K562 (cell line): ENCODE data around the gene ELF3. TPM values are rescaled to one million over a fixed set of nuclear protein-coding genes. Genes with fewer than 3 reads are reported as not detected.
A peak's percentile ranks its signal among the peaks of the same experiment; 100 is the strongest.

Experiments
- ARID1B ChIP-seq: fragments of 450-650 bp; IDR thresholded peaks from 2 replicates; pipeline ENCODE4 v1.6.1; 2016; ENCODE audit warnings: antibody characterized with exemption, mild to moderate bottlenecking, inconsistent platforms
- CREM ChIP-seq: IDR thresholded peaks from 2 replicates; pipeline ENCODE4 v1.6.1; 2014; ENCODE audit warnings: antibody characterized with exemption, low read depth
- CTBP1 ChIP-seq: fragments of 450-650 bp; IDR thresholded peaks from 2 replicates; pipeline ENCODE4 v1.6.1; 2016; ENCODE audit warnings: borderline replicate concordance
- EHMT2 ChIP-seq: fragments of 450-650 bp; IDR thresholded peaks from 2 replicates; pipeline ENCODE4 v1.6.1; 2018; ENCODE audit warnings: antibody characterized with exemption
- FOS ChIP-seq: IDR thresholded peaks from 3 replicates; pipeline ENCODE4 v1.6.1; 2011; ENCODE audit not compliant: insufficient read length; ENCODE audit errors: extremely low read depth
- HDGF ChIP-seq: fragments of 450-650 bp; IDR thresholded peaks from 2 replicates; pipeline ENCODE4 v1.6.1; 2016
- HMGN3 ChIP-seq: IDR thresholded peaks from 2 replicates; pipeline ENCODE4 v1.6.1; 2011; ENCODE audit warnings: borderline replicate concordance, low read depth, mild to moderate bottlenecking, mixed read lengths, low read length; ENCODE audit not compliant: insufficient read length; ENCODE audit errors: extremely low read depth
- IRF2 ChIP-seq: sonication (generic); formaldehyde crosslinking; IDR thresholded peaks from 2 replicates; pipeline ENCODE4 v1.8.1; 2022; ENCODE audit warnings: mild to moderate bottlenecking, missing genetic modification reagents
- JUND ChIP-seq, 2 experiments: IDR thresholded peaks; 2 replicates in 1 of 2; 3 replicates in 1 of 2; pipeline ENCODE4 v1.6.1; 2011; ENCODE audit warnings: borderline replicate concordance in 2 of 2, low read depth in 2 of 2, low read length in 2 of 2, improper control_type of control experiment in 1 of 2, missing biosample characterization in 1 of 2, missing genetic modification characterization in 1 of 2, missing genetic modification reagents in 1 of 2
- KLF1 ChIP-seq: fragments of 450-650 bp; IDR thresholded peaks from 2 replicates; pipeline ENCODE4 v1.6.1; 2016; ENCODE audit warnings: missing genetic modification characterization, missing compliant biosample characterization
- MECOM ChIP-seq: fragments of 250-450 bp; sonication (Bioruptor Pico); IDR thresholded peaks from 2 replicates; pipeline ENCODE4 v1.8.0; 2022; ENCODE audit warnings: inconsistent platforms
- NFATC3 ChIP-seq: fragments of 450-650 bp; IDR thresholded peaks from 2 replicates; pipeline ENCODE4 v1.6.1; 2017; ENCODE audit warnings: mild to moderate bottlenecking
- PKNOX1 ChIP-seq: fragments of 450-650 bp; IDR thresholded peaks from 2 replicates; pipeline ENCODE4 v1.6.1; 2016
- RAD21 ChIP-seq, 2 experiments: fragments of 250-450 bp in 1 of 2; fragments of 450-650 bp in 1 of 2; sonication (Bioruptor Pico) in 1 of 2; formaldehyde crosslinking in 1 of 2; IDR thresholded peaks in 1 of 2; conservative IDR thresholded peaks in 1 of 2; 2 replicates each; pipeline versions ENCODE4 v1.4.0 to v1.8.0; 2020 to 2022; ENCODE audit warnings: mild to moderate bottlenecking in 2 of 2, moderate library complexity in 1 of 2
- RFX1 ChIP-seq: fragments of 450-650 bp; IDR thresholded peaks from 2 replicates; pipeline ENCODE4 v1.6.1; 2016; ENCODE audit warnings: mild to moderate bottlenecking, moderate library complexity
- RFX7 ChIP-seq: fragments of 250-450 bp; sonication (Bioruptor Pico); IDR thresholded peaks from 2 replicates; pipeline ENCODE4 v1.5.1; 2021; ENCODE audit warnings: mild to moderate bottlenecking
- SIN3A ChIP-seq, 2 experiments: fragments of 150-350 bp in 1 of 2; IDR thresholded peaks; 2 replicates each; pipeline ENCODE4 v1.6.1; 2011 to 2016; ENCODE audit warnings: borderline replicate concordance in 2 of 2, low read depth in 2 of 2, low read length in 2 of 2, mild to moderate bottlenecking in 2 of 2, moderate library complexity in 2 of 2; ENCODE audit not compliant: control insufficient read depth in 1 of 2
- TEAD1 ChIP-seq, 2 experiments: fragments of 450-650 bp in 1 of 2; sonication (generic) in 1 of 2; formaldehyde crosslinking; IDR thresholded peaks; 2 replicates each; pipeline versions ENCODE4 v1.4.0 to v1.8.0; 2020 to 2022; ENCODE audit warnings: mild to moderate bottlenecking in 2 of 2, missing genetic modification reagents in 1 of 2
- TRIM25 ChIP-seq: fragments of 450-650 bp; IDR thresholded peaks from 2 replicates; pipeline ENCODE4 v1.7.0; 2016; ENCODE audit warnings: borderline replicate concordance
- TSC22D4 ChIP-seq: fragments of 450-650 bp; IDR thresholded peaks from 2 replicates; pipeline ENCODE4 v1.6.1; 2016; ENCODE audit warnings: missing genetic modification characterization, missing biosample characterization, control low read depth
- WHSC1 ChIP-seq: IDR thresholded peaks from one replicate; pipeline ENCODE4 v1.6.1; 2012; ENCODE audit warnings: low read length, control low read depth, inconsistent platforms
- ZFP30 ChIP-seq: fragments of 250-450 bp; sonication (Bioruptor Pico); IDR thresholded peaks from 2 replicates; pipeline ENCODE4 v1.8.0; 2022; ENCODE audit warnings: moderate library complexity, mild to moderate bottlenecking, inconsistent platforms, borderline replicate concordance
- ZNF408 ChIP-seq: fragments of 250-450 bp; sonication (Bioruptor Pico); IDR thresholded peaks from 2 replicates; pipeline ENCODE4 v1.4.0; 2020; ENCODE audit warnings: low read depth, mild to moderate bottlenecking, moderate library complexity
- ZNF584 ChIP-seq: fragments of 200-800 bp; sonication (Bioruptor generic); IDR thresholded peaks from 2 replicates; pipeline ENCODE4 v1.6.1; 2016; ENCODE audit warnings: low read depth, mild to moderate bottlenecking, missing genetic modification characterization, missing compliant biosample characterization
- polyA plus RNA-seq, 8 experiments: library from polyadenylated mRNA; depleted of rRNA in 4 of 8; stranded (reverse) in 5 of 8; unstranded in 3 of 8; fragments of >200 nt; fragmentation: Nextera tagmentation in 2 of 8; fragmentation: Illumina TruSeq in 1 of 8; extraction: Ambion mirVana in 2 of 8; extraction: Trizol in 1 of 8; gene quantifications; 2 replicates each; pipeline versions ENCODE4 v1.2.1 to v1.2.3, GENCODE V29; 2011 to 2014; ENCODE audit warnings: inconsistent platforms in 1 of 8, missing spikeins in 1 of 8
- total RNA-seq, 7 experiments: library from RNA; depleted of rRNA in 6 of 7; stranded (reverse); fragments of >200 nt in 6 of 7; fragmentation: Illumina TruSeq in 2 of 7; extraction: Trizol in 2 of 7; gene quantifications; 2 replicates each; pipeline versions ENCODE4 v1.2.1 to v1.2.3, GENCODE V29; 2011 to 2021; ENCODE audit warnings: low replicate concordance in 1 of 7
- TF ChIP-seq, protein P1 (sequence below), 2 experiments: IDR thresholded peaks in 1 of 2; conservative IDR thresholded peaks in 1 of 2; 2 replicates each; pipeline ENCODE4 v1.6.1; 2016; ENCODE audit warnings: low read depth in 2 of 2, mild to moderate bottlenecking in 1 of 2, missing compliant biosample characterization in 1 of 2, missing genetic modification characterization in 1 of 2, moderate library complexity in 1 of 2

The ELF3 gene
- total and polyA plus RNA-seq, 9 of the 15 experiments (the other 6 are each of a cell fraction or from before 2014, with no cell fraction given): 0.03 to 1.2 (median 0.07) TPM; not detected in 4

DNA sequence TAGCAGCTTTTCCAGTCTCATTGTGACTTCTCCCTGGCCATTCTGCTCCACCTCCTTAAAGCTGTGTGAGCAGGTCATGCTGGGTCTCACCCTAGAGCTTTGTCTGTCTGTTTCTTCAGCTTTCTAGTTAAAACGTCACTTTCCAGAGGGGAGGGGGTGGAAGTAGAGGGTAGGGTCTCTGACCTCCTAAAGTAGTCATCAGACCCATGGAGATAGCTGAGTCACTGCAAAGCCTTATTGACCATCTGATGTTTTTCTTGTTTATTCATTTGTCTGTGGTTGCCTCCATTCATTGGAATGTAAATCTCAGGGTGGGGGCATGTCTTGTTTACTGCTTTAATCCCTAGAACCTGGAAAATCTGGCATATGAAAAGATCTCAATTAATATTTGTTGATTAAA lies 52.7 kb downstream of the ELF3 start (continued):
- no peak for TF ChIP-seq HDGF
- TF ChIP-seq, protein P1, sequence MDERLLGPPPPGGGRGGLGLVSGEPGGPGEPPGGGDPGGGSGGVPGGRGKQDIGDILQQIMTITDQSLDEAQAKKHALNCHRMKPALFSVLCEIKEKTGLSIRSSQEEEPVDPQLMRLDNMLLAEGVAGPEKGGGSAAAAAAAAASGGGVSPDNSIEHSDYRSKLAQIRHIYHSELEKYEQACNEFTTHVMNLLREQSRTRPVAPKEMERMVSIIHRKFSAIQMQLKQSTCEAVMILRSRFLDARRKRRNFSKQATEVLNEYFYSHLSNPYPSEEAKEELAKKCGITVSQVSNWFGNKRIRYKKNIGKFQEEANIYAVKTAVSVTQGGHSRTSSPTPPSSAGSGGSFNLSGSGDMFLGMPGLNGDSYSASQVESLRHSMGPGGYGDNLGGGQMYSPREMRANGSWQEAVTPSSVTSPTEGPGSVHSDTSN (CRISPR knock-in tag; IDR thresholded peaks at IDR 0.05; ENCODE audit: low read depth): no peak
- TF ChIP-seq, protein P1 (tag; conservative IDR thresholded peaks at IDR 0.05; ENCODE audit: low read depth): no peak
- no peak for TF ChIP-seq WHSC1
- TF ChIP-seq RFX1: no peak
- no peak for TF ChIP-seq RFX7 (CRISPR knock-in tag)
- no peak for TF ChIP-seq TEAD1 (CRISPR knock-in tag; IDR thresholded peaks at IDR 0.05)
- no peak for TF ChIP-seq MECOM (CRISPR knock-in tag)
- TF ChIP-seq TSC22D4 (tag): no peak
- no peak for TF ChIP-seq RAD21 (CRISPR knock-in tag; conservative IDR thresholded peaks at IDR 0.05 in 1 of 2, IDR thresholded peaks at IDR 0.05 in 1 of 2)
- no peak for TF ChIP-seq TRIM25
- TF ChIP-seq ARID1B: 0 out of 2 replicates have a peak, but pooled peaks have one; percentile 37
- TF ChIP-seq JUND (IDR thresholded peaks at IDR 0.05; ENCODE audit: borderline replicate concordance, low read depth, low read length): peak; percentile 30; the same call in 1 of the 2 replicates
- no peak; the same call in 2 of the 3 replicates for TF ChIP-seq JUND (tag; IDR thresholded peaks at IDR 0.05; ENCODE audit: borderline replicate concordance, low read depth, low read length)
- no peak for TF ChIP-seq PKNOX1
- peak; percentile 30 for TF ChIP-seq CREM
- TF ChIP-seq HMGN3: no peak
- no peak for TF ChIP-seq ZFP30 (CRISPR knock-in tag)
- TF ChIP-seq EHMT2: no peak
- no peak for TF ChIP-seq NFATC3
- no peak for TF ChIP-seq FOS
- no peak for TF ChIP-seq ZNF408 (CRISPR knock-in tag)
- TF ChIP-seq CTBP1: no peak
- TF ChIP-seq SIN3A (IDR thresholded peaks at IDR 0.05; ENCODE audit: borderline replicate concordance in 2 of 2, control insufficient read depth in 1 of 2, low read depth in 2 of 2, low read length in 2 of 2): no peak
- TF ChIP-seq KLF1: no peak
- TF ChIP-seq ZNF584 (CRISPR knock-in tag): no peak
- TF ChIP-seq IRF2 (CRISPR knock-in tag): no peak
